Fibroblast of upper back skin (primary cell): Measurements from ENCODE around the gene CPSF2.
"Not testable (repeated sequence)": the region's sequence is repeated elsewhere in the genome, so short reads cannot be mapped to it uniquely, and the experiment has no call there.

Experiments used
- DNase-seq: peaks from one replicate; pipeline ENCODE4 v3.0.0-alpha.2; 2013

CPSF2 gene

GRCh38 chr14:92160619-92161018 is 38.9 kb downstream of the CPSF2 start:
- DNase-seq, result peak; percentile 70

- no peak for DNase-seq
These were observed 39.8 kb downstream of the CPSF2 start for GRCh38 chr14:92161521-92161920.

GRCh38 chr14:92164958-92165357 is 43.2 kb downstream of the CPSF2 start:
- peak; percentile 12 for DNase-seq

- peak; percentile 27 for DNase-seq
These were observed 51.9 kb downstream of the CPSF2 start for GRCh38 chr14:92173668-92174067.

GRCh38 chr14:92175811-92176210 is 54.0 kb downstream of the CPSF2 start:
- DNase-seq, result no peak

- DNase-seq, result no peak
These were observed 54.7 kb downstream of the CPSF2 start for GRCh38 chr14:92176476-92176875.

GRCh38 chr14:92179178-92179577 is 57.4 kb downstream of the CPSF2 start:
- not testable (repeated sequence) for DNase-seq

- no peak for DNase-seq
These were observed 63.8 kb downstream of the CPSF2 start for GRCh38 chr14:92185559-92185958.

- DNase-seq, result not testable (repeated sequence)
These were observed 65.8 kb downstream of the CPSF2 start for GRCh38 chr14:92187616-92188015.

GRCh38 chr14:92190768-92191167 is 69.0 kb downstream of the CPSF2 start:
- no peak for DNase-seq

- DNase-seq, result no peak
These were observed 77.0 kb downstream of the CPSF2 start for GRCh38 chr14:92198804-92199203.

- no peak for DNase-seq
These were observed 78.0 kb downstream of the CPSF2 start for GRCh38 chr14:92199763-92200162.

GRCh38 chr14:92203116-92203515 is 81.3 kb downstream of the CPSF2 start:
- no peak for DNase-seq

- no peak for DNase-seq
These were observed 83.0 kb downstream of the CPSF2 start for GRCh38 chr14:92204792-92205191.

GRCh38 chr14:92207012-92207927 is 85.5 kb downstream of the CPSF2 start:
- DNase-seq, result no peak

GRCh38 chr14:92207928-92208265 is 86.1 kb downstream of the CPSF2 start:
- no peak for DNase-seq

- DNase-seq, result no peak
These were observed 87.4 kb downstream of the CPSF2 start for GRCh38 chr14:92209141-92209540.

GRCh38 chr14:92213125-92213524 is 91.4 kb downstream of the CPSF2 start:
- DNase-seq, result not testable (repeated sequence)

GRCh38 chr14:92215579-92215978 is 93.8 kb downstream of the CPSF2 start:
- DNase-seq, result no peak

GRCh38 chr14:92217936-92218335 is 96.2 kb downstream of the CPSF2 start:
- DNase-seq, result peak; percentile 29
